T-cell (primary cell): ENCODE results near the gene RNF130. TPM values are rescaled to one million over a fixed set of nuclear protein-coding genes. Genes with fewer than 3 reads are reported as not detected.

ENCODE experiments used
- ATAC-seq, 4 experiments: fragments of 200-7000 bp in 3 of 4; fragments of 150-1000 bp in 1 of 4; cut with Tn5 transposase; replicated peaks in 1 of 4; 1 replicate in 3 of 4; 2 replicates in 1 of 4; pipeline ENCODE4 v1.10.0; 2021; ENCODE audit warnings: moderate library complexity in 3 of 4, mild to moderate bottlenecking in 2 of 4, moderate number of reproducible peaks in 1 of 4
- CTCF ChIA-PET, 2 donors: fragments of 300-600 bp; sonication (Branson Sonifier 250); formaldehyde crosslinking; loops; one replicate each; lab custom pipeline; 2022; ENCODE audit warnings: antibody characterized with exemption in 2 of 2; lab: Charles Lee
- POLR2A ChIA-PET, 2 donors: fragments of 300-600 bp; sonication (Branson Sonifier 250); formaldehyde crosslinking; loops; one replicate each; lab custom pipeline; 2022; ENCODE audit warnings: antibody characterized with exemption in 2 of 2; lab: Charles Lee
- DNase-seq, 35 experiments: peaks; one replicate each; pipeline versions ENCODE4 v3.0.0 to v3.0.0-alpha.2; 2013 to 2023
- H3K27ac ChIP-seq: one replicate; pipeline ENCODE4 v1.5.1; 2013; ENCODE audit warnings: low read length
- H3K27me3 ChIP-seq, 2 experiments: replicated peaks in 1 of 2; 1 replicate in 1 of 2; 2 replicates in 1 of 2; pipeline versions ENCODE4 v1.6.1 to v1.7.0; 2013; ENCODE audit warnings: low read length in 1 of 2, mixed read lengths in 1 of 2; ENCODE audit not compliant: control insufficient read depth in 2 of 2, insufficient read depth in 2 of 2; ENCODE audit errors: extremely low read depth in 1 of 2
- H3K36me3 ChIP-seq, 2 donors: 1 replicate in 1 of 2; 2 replicates in 1 of 2; pipeline versions ENCODE4 v1.6.1 to v1.7.0; 2013; ENCODE audit warnings: low read length in 1 of 2; ENCODE audit not compliant: control insufficient read depth in 2 of 2, insufficient read depth in 1 of 2; ENCODE audit errors: extremely low read depth in 1 of 2
- H3K4me1 ChIP-seq, 2 experiments: 1 replicate in 1 of 2; 2 replicates in 1 of 2; pipeline versions ENCODE4 v1.6.1 to v1.7.0; 2013; ENCODE audit warnings: low read length in 2 of 2, mixed read lengths in 1 of 2; ENCODE audit not compliant: insufficient read depth in 2 of 2, control insufficient read depth in 1 of 2; ENCODE audit errors: extremely low read depth in 1 of 2
- H3K4me3 ChIP-seq, 2 donors: 1 replicate in 1 of 2; 2 replicates in 1 of 2; pipeline versions ENCODE4 v1.5.1 to v1.7.0; 2013; ENCODE audit warnings: mild to moderate bottlenecking in 2 of 2, low read length in 1 of 2, moderate library complexity in 1 of 2; ENCODE audit not compliant: control insufficient read depth in 1 of 2; ENCODE audit errors: extremely low read depth in 1 of 2
- H3K9me3 ChIP-seq: 2 replicates; pipeline ENCODE4 v1.7.0; 2013
- H3K27ac Mint-ChIP-seq, 2 donors: one replicate each; pipeline ENCODE4 v1.8.0; 2020 to 2021; ENCODE audit warnings: mild to moderate bottlenecking in 2 of 2, mixed read lengths in 2 of 2
- H3K27me3 Mint-ChIP-seq, 2 donors: one replicate each; pipeline ENCODE4 v1.8.0; 2021 to 2022; ENCODE audit warnings: mixed read lengths in 2 of 2
- H3K36me3 Mint-ChIP-seq: one replicate; pipeline ENCODE4 v1.8.0; 2021; ENCODE audit warnings: mixed read lengths
- H3K4me1 Mint-ChIP-seq, 3 donors: one replicate each; pipeline ENCODE4 v1.8.0; 2020 to 2022; ENCODE audit warnings: mixed read lengths in 3 of 3, mild to moderate bottlenecking in 1 of 3
- H3K4me3 Mint-ChIP-seq, 3 donors: one replicate each; pipeline ENCODE4 v1.8.0; 2020 to 2022; ENCODE audit warnings: mild to moderate bottlenecking in 3 of 3, mixed read lengths in 3 of 3, moderate library complexity in 3 of 3
- H3K9me3 Mint-ChIP-seq, 3 donors: one replicate each; pipeline ENCODE4 v1.8.0; 2020 to 2022; ENCODE audit warnings: mixed read lengths in 3 of 3
- WGBS: methylation state at CpG from one replicate; pipeline ENCODE4 v1.1.5; 2013; ENCODE audit warnings: missing lambda C conversion rate; ENCODE audit not compliant: insufficient coverage; 5-methylcytosine and 5-hydroxymethylcytosine counted together
- total RNA-seq, 35 experiments: library from RNA in 6 of 35; stranded (reverse) in 6 of 35; fragments of 120-200 nt in 1 of 35; gene quantifications; one replicate each; pipeline versions ENCODE4 v1.2.1 to v1.2.4 and lab custom pipeline; 2013 to 2026

RNF130 gene
- total RNA-seq, 5 donors from 2014 or later (not counting 1 experiment from before 2014, with no cell fraction given): 15.0 to 17.0 (median 16.3) TPM

DNA sequence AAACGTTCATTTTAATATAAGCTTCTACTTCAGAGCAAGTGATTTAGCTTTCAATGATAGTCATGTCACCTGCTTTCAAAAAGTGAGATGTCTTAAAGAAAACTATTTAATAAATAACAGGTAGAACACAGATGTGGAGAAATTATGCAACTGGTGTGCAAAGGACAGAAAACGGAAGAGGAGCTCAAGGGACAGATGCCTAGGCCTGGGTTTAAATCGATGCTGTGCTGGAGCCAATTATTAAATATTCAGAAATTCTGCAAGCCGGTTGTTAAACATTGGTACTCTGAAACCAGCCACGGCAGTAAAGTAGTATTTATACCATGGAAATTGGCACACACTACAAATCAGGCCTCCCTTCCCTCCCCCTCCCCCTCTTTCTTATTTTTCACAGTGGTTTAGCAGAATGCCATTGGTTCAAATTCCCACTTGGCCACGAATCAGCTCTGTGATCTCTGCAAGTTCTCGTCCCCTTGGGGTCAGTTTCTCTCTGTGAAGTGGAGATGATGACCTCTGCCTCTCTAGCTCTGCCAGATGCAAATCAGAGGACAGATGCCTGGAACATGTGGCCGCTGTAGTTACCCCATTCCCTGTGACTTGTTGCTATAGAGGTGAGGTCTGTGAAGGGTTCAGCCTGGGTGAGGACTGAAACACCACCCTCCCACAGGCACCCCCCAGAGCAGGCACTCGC lies 6.2 kb upstream of the RNF130 start:
- POLR2A ChIA-PET: interaction anchor here in 1 of 2 donors (0.6 kb wide), 1 partner anchor 1173 kb away, joined by 3 read pairs; no protein-coding TSS in a partner anchor
- H3K4me1 ChIP-seq: peaks cover 0 to 14% of the 10 kb centered on the region in 2 experiments
- H3K27ac ChIP-seq: no peak overlapping the region
- no peaks in the 10 kb centered on the region for H3K36me3 ChIP-seq
- Mint-ChIP-seq H3K36me3 (no peaks in the 10 kb centered on the region), H3K27ac (no peak overlapping the region), H3K9me3 (no peaks in the 10 kb centered on the region), H3K27me3 (peaks cover 22 to 36% of the 10 kb centered on the region in 2 donors), H3K4me3 (no peak overlapping the region), H3K4me1 (peaks cover 11 to 19% (median 14%) of the 10 kb centered on the region in 3 donors)
- CTCF ChIA-PET: interaction anchor here in 1 of 2 donors (1.0 kb wide), 1 partner anchor 10 kb away, joined by 4 read pairs; no protein-coding TSS in a partner anchor
- no peak overlapping the region for H3K4me3 ChIP-seq
- ATAC-seq: no peak
- WGBS: 69% methylated on average over 5 of the region's 9 CpGs
- H3K27me3 ChIP-seq: peaks cover 0 to 45% of the 10 kb centered on the region in 2 experiments
- H3K9me3 ChIP-seq: no peaks in the 10 kb centered on the region
- DNase-seq: no peak

DNA sequence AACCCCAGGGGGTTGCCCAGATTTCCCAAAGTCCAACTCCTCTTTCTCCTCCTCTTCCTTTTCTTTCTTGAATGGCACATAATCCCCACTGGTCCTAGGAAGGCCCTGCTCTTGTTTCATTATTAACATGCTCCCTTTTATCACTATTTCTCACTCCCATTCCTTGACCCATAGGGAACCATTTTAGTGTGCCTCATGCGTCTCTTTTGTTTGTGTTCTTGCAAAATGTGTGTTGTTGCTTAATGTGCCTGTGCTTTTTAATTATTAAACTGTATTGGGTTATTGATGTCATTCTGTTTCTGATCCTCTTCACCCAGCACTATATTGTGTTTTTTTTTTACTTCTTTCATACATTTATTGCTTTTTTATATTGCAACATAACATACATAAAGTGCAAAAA lies 4.1 kb upstream of the RNF130 start:
- no peak overlapping the region for H3K27ac Mint-ChIP-seq
- H3K4me1 Mint-ChIP-seq: peaks cover 18 to 22% (median 21%) of the 10 kb centered on the region in 3 donors
- no peaks in the 10 kb centered on the region for H3K36me3 Mint-ChIP-seq
- H3K36me3 ChIP-seq: no peaks in the 10 kb centered on the region
- H3K4me1 ChIP-seq: peaks cover 0 to 25% of the 10 kb centered on the region in 2 experiments
- H3K4me3 ChIP-seq: no peak overlapping the region
- no peaks in the 10 kb centered on the region for H3K9me3 ChIP-seq
- ChIA-PET POLR2A (no interaction called here), CTCF (no interaction called here)
- no peaks in the 10 kb centered on the region for H3K9me3 Mint-ChIP-seq
- no CpG with 5 or more reads among the region's 1 CpG for WGBS
- H3K27me3 ChIP-seq: peaks cover 0 to 33% of the 10 kb centered on the region in 2 experiments
- H3K4me3 Mint-ChIP-seq: no peak overlapping the region
- ATAC-seq (no peak), DNase-seq (no peak)
- H3K27ac ChIP-seq: no peak overlapping the region
- peaks cover 11 to 22% of the 10 kb centered on the region in 2 donors for H3K27me3 Mint-ChIP-seq

- peaks cover 7 to 10% of the 10 kb centered on the region in 2 donors for H3K27me3 Mint-ChIP-seq
- H3K27ac Mint-ChIP-seq: no peak overlapping the region
- no CpG with 5 or more reads among the region's 4 CpGs for WGBS
- Histone ChIP-seq H3K36me3 (no peaks in the 10 kb centered on the region), H3K27ac (no peak overlapping the region), H3K9me3 (no peaks in the 10 kb centered on the region), H3K4me3 (no peak overlapping the region), H3K4me1 (peaks cover 0 to 22% of the 10 kb centered on the region in 2 experiments), H3K27me3 (peaks cover 0 to 20% of the 10 kb centered on the region in 2 experiments)
- H3K4me1 Mint-ChIP-seq: peaks cover 25 to 29% (median 27%) of the 10 kb centered on the region in 3 donors
- H3K9me3 Mint-ChIP-seq: no peaks in the 10 kb centered on the region
- ChIA-PET POLR2A (no interaction called here), CTCF (interaction anchor here in 1 of 2 donors (0.5 kb wide), 1 partner anchor 16 kb away, joined by 6 read pairs; no protein-coding TSS in a partner anchor)
- ATAC-seq (no peak), DNase-seq (no peak)
- H3K4me3 Mint-ChIP-seq: no peak overlapping the region
- no peaks in the 10 kb centered on the region for H3K36me3 Mint-ChIP-seq
Measured at GRCh38 chr5:180074462-180074861, 2.9 kb upstream of the RNF130 start.

- ChIA-PET POLR2A (no interaction called here), CTCF (no interaction called here)
- H3K4me1 Mint-ChIP-seq: peaks cover 30 to 34% (median 33%) of the 10 kb centered on the region in 3 donors
- no peaks in the 10 kb centered on the region for H3K9me3 ChIP-seq
- ATAC-seq (peak in 1 of 4 experiments; percentile 10), DNase-seq (peak in 9 of 35 experiments; percentile 7 to 42 (median 31))
- WGBS: 84% methylated on average over 14 of the region's 25 CpGs
- no peaks in the 10 kb centered on the region for H3K27me3 Mint-ChIP-seq
- H3K36me3 Mint-ChIP-seq: no peaks in the 10 kb centered on the region
- no peaks in the 10 kb centered on the region for H3K36me3 ChIP-seq
- no peaks in the 10 kb centered on the region for H3K9me3 Mint-ChIP-seq
- H3K4me1 ChIP-seq: peaks cover 0 to 22% of the 10 kb centered on the region in 2 experiments
- H3K27me3 ChIP-seq: peaks cover 0 to 10% of the 10 kb centered on the region in 2 experiments
- H3K4me3 ChIP-seq: peak overlapping the region; percentile 49 to 71
- H3K27ac Mint-ChIP-seq: peak overlapping the region; percentile 80 to 92
- H3K27ac ChIP-seq: peak overlapping the region; percentile 69
- peak overlapping the region; percentile 79 to 91 (median 82) for H3K4me3 Mint-ChIP-seq
Measured at GRCh38 chr5:180072556-180072955, 997 bp upstream of the RNF130 start.

- Histone ChIP-seq H3K4me3 (peak overlapping the region; percentile 49 to 71), H3K9me3 (no peaks in the 10 kb centered on the region), H3K36me3 (no peaks in the 10 kb centered on the region), H3K4me1 (peaks cover 0 to 22% of the 10 kb centered on the region in 2 experiments), H3K27me3 (peaks cover 0 to 9% of the 10 kb centered on the region in 2 experiments), H3K27ac (peak overlapping the region; percentile 69)
- DNase-seq (no peak), ATAC-seq (peak in 2 of 4 experiments; percentile 0 to 8)
- H3K36me3 Mint-ChIP-seq: no peaks in the 10 kb centered on the region
- H3K27me3 Mint-ChIP-seq: no peaks in the 10 kb centered on the region
- H3K27ac Mint-ChIP-seq: peak overlapping the region; percentile 80 to 92
- ChIA-PET CTCF (no interaction called here), POLR2A (no interaction called here)
- H3K4me1 Mint-ChIP-seq: peaks cover 30 to 34% (median 33%) of the 10 kb centered on the region in 3 donors
- no peaks in the 10 kb centered on the region for H3K9me3 Mint-ChIP-seq
- H3K4me3 Mint-ChIP-seq: peak overlapping the region; percentile 79 to 91 (median 82)
- whole genome bisulfite sequencing: 20% methylated on average over 14 of the region's 14 CpGs
Measured at GRCh38 chr5:180072256-180072548, 643 bp upstream of the RNF130 start.

DNA sequence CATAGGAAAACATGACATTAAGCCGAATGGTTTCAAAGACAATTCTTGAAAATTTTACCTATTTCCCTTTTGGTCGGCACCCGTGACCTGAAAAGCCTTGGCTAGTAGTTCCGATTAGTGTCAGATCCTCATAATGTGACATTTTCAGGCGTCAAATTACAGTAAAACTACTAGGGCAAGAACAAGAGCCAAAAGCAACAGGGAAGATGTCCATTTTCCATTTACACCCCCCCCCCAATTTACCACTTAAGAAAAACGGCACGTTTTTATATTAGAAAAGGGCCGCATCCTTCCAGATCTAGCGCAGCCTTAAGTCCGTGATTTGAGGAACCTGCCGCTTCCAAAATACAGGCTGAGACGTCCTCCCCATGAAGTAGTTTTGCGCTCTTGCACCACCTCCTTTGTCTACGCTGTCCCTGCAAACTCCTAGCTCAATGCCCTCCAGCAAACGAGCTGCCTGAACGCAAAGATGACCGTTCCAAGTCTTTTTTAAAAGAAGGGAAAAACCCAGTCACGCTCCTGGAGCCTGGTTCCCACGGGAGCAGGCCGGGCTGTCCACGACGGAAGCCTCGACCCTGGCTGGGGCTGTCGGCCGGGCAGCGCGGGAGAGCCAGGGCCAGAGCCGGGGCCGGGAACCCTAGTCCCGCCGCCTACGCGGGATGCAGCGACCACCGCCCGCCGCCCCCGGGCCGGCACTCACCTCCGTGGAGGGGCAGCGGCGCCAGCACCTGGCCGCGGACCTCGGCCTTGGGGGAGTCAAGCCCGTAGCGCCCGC lies 616 bp downstream of the RNF130 start:
- peak overlapping the region in 1 of 2 donors; percentile 62 for H3K27ac Mint-ChIP-seq
- no peak overlapping the region for H3K27ac ChIP-seq

More for the DNA sequence above, 616 bp downstream of the RNF130 start:
- WGBS: 11% methylated on average over 45 of the region's 48 CpGs
- peaks cover 30 to 35% (median 33%) of the 10 kb centered on the region in 3 donors for H3K4me1 Mint-ChIP-seq
- Histone ChIP-seq H3K4me3 (peak overlapping the region; percentile 51 to 55), H3K9me3 (no peaks in the 10 kb centered on the region), H3K36me3 (no peaks in the 10 kb centered on the region), H3K4me1 (peaks cover 0 to 22% of the 10 kb centered on the region in 2 experiments), H3K27me3 (peaks cover 0 to 9% of the 10 kb centered on the region in 2 experiments)
- ChIA-PET POLR2A (no interaction called here), CTCF (interaction anchor here in 1 of 2 donors (0.6 kb wide), 1 partner anchor 15 kb away, joined by 3 read pairs; no protein-coding TSS in a partner anchor)
- H3K4me3 Mint-ChIP-seq: peak overlapping the region; percentile 84 to 91 (median 85)
- H3K27me3 Mint-ChIP-seq: no peaks in the 10 kb centered on the region
- no peaks in the 10 kb centered on the region for H3K9me3 Mint-ChIP-seq
- peak in 5 of 35 experiments; percentile 16 to 40 (median 26) for DNase-seq
- peak; percentile 19 to 27 (median 23) for ATAC-seq
- peaks cover 4% of the 10 kb centered on the region for H3K36me3 Mint-ChIP-seq
